HepG2 (cell line): ENCODE results near the gene FAM229B. TPM values are rescaled to one million over a fixed set of nuclear protein-coding genes. Genes with fewer than 3 reads are reported as not detected.

Source experiments
- ATAC-seq: fragments of 200-7000 bp; cut with Tn5 transposase; 3 replicates; pipeline ENCODE4 v1.9.1; 2020; ENCODE audit warnings: mild to moderate bottlenecking, moderate library complexity
- BruUV-seq: library from RNA; stranded (reverse); fragments of 400-500 nt; replicated peaks from 2 replicates; lab custom pipeline; 2021; lab: Mats Ljungman, UMichigan
- CTCF ChIA-PET: fragments of 300-600 bp; formaldehyde crosslinking; extraction: SDS; loops from one replicate; lab custom pipeline; 2021; ENCODE audit warnings: low total read pairs, inconsistent platforms, low intra/inter-chr PET ratio; lab: Yijun Ruan, JAX
- POLR2A ChIA-PET: fragments of 350-600 bp; sonication (Branson Sonifier 250); formaldehyde crosslinking; loops from one replicate; lab custom pipeline; 2020; ENCODE audit warnings: antibody characterized with exemption, inconsistent platforms; lab: Yijun Ruan, JAX
- DNase-seq: peaks from one replicate; pipeline ENCODE4 v3.0.0-alpha.2; 2015; ENCODE audit warnings: low spot score
- FAIRE-seq: peaks from 3 replicates; lab custom pipeline; 2011; peaks lifted over from hg19 to GRCh38; lab: Jason Lieb, UNC
- H2AFZ ChIP-seq: one replicate; pipeline ENCODE4 v1.6.1; 2011; ENCODE audit warnings: low read length, inconsistent platforms
- H3K27ac ChIP-seq: fragments of 300-600 bp; 3 replicates; pipeline ENCODE4 v1.8.0; 2011; ENCODE audit warnings: mixed run types, mild to moderate bottlenecking, mixed read lengths, low read length, inconsistent platforms; ENCODE audit not compliant: insufficient read depth; ENCODE audit errors: extremely low read length
- H3K27me3 ChIP-seq, 2 experiments: fragments of 200-600 bp in 1 of 2; 2 replicates in 1 of 2; 3 replicates in 1 of 2; pipeline versions ENCODE4 v1.6.0 to v1.8.0; 2011; ENCODE audit warnings: low read length in 2 of 2, mild to moderate bottlenecking in 2 of 2, moderate library complexity in 2 of 2, inconsistent platforms in 1 of 2; ENCODE audit not compliant: insufficient read depth in 2 of 2, control insufficient read depth in 1 of 2
- H3K36me3 ChIP-seq, 2 experiments: fragments of 200-600 bp in 1 of 2; replicated peaks in 1 of 2; 2 replicates in 1 of 2; 3 replicates in 1 of 2; pipeline versions ENCODE4 v1.5.1 to v1.8.0; 2011; ENCODE audit warnings: low read length in 2 of 2, inconsistent platforms in 1 of 2; ENCODE audit not compliant: insufficient read depth in 2 of 2, control insufficient read depth in 1 of 2
- H3K4me1 ChIP-seq: 2 replicates; pipeline ENCODE4 v1.5.1; 2012; ENCODE audit warnings: low read length, inconsistent platforms; ENCODE audit not compliant: insufficient read depth
- H3K4me2 ChIP-seq: 2 replicates; pipeline ENCODE4 v1.6.0; 2011; ENCODE audit warnings: low read depth, low read length, inconsistent platforms
- H3K4me3 ChIP-seq, 3 experiments: fragments of 200-600 bp in 1 of 3; sonication (generic), shearing (Covaris generic) in 1 of 3; replicated peaks in 1 of 3; 2 replicates each; pipeline ENCODE4 v1.5.1; 2011 to 2016; ENCODE audit warnings: low read length in 3 of 3, inconsistent platforms in 2 of 3, low read depth in 2 of 3, mild to moderate bottlenecking in 2 of 3, control low read depth in 1 of 3, mixed read lengths in 1 of 3; ENCODE audit not compliant: insufficient read depth in 1 of 3
- H3K79me2 ChIP-seq: one replicate; pipeline ENCODE4 v1.6.1; 2011; ENCODE audit warnings: low read length, inconsistent platforms; ENCODE audit not compliant: insufficient read depth
- H3K9ac ChIP-seq: 2 replicates; pipeline ENCODE4 v1.6.0; 2011; ENCODE audit warnings: mild to moderate bottlenecking, low read depth, low read length, inconsistent platforms; ENCODE audit not compliant: insufficient read depth
- H3K9me3 ChIP-seq: 2 replicates; pipeline ENCODE4 v1.5.1; 2012; ENCODE audit warnings: mild to moderate bottlenecking, low read length
- H4K20me1 ChIP-seq: 2 replicates; pipeline ENCODE4 v1.6.0; 2011; ENCODE audit warnings: inconsistent platforms, mild to moderate bottlenecking, low read length, moderate library complexity; ENCODE audit not compliant: insufficient read depth
- NFYB ChIP-seq: sonication (generic); formaldehyde crosslinking; IDR thresholded peaks from 2 replicates; pipeline ENCODE4 v1.4.0; 2020; ENCODE audit warnings: missing genetic modification reagents
- TGIF2 ChIP-seq: IDR thresholded peaks from 2 replicates; pipeline ENCODE4 v1.6.1; 2016; ENCODE audit warnings: control low read depth, missing compliant biosample characterization
- U2AF1 ChIP-seq: fragments of 200-400 bp; formaldehyde crosslinking; optimal IDR thresholded peaks from 2 replicates; pipeline ENCODE3; 2017; ENCODE audit warnings: mild to moderate bottlenecking, low read depth, low read length
- ZBTB8A ChIP-seq: sonication (generic); formaldehyde crosslinking; IDR thresholded peaks from 2 replicates; pipeline ENCODE4 v1.4.0; 2020; ENCODE audit warnings: mild to moderate bottlenecking, low read depth, missing genetic modification reagents, borderline replicate concordance
- ZNF354B ChIP-seq: sonication (generic); formaldehyde crosslinking; IDR thresholded peaks from 2 replicates; pipeline ENCODE4 v1.8.0; 2022; ENCODE audit warnings: mild to moderate bottlenecking, missing genetic modification reagents
- ZNF441 ChIP-seq: sonication (generic); formaldehyde crosslinking; IDR thresholded peaks from 2 replicates; pipeline ENCODE4 v1.7.0; 2021; ENCODE audit warnings: missing genetic modification reagents, borderline replicate concordance
- ZNF552 ChIP-seq: sonication (generic); formaldehyde crosslinking; IDR thresholded peaks from 2 replicates; pipeline ENCODE4 v1.9.0; 2022; ENCODE audit warnings: missing genetic modification reagents, mild to moderate bottlenecking, borderline replicate concordance
- ZNF577 ChIP-seq: sonication (generic); formaldehyde crosslinking; IDR thresholded peaks from 2 replicates; pipeline ENCODE4 v1.4.0; 2020; ENCODE audit warnings: mild to moderate bottlenecking, low read depth, missing genetic modification reagents, borderline replicate concordance
- ZNF7 ChIP-seq: IDR thresholded peaks from 2 replicates; pipeline ENCODE4 v1.6.1; 2016; ENCODE audit warnings: missing biosample characterization, missing genetic modification reagents
- ZNF883 ChIP-seq: sonication (generic); formaldehyde crosslinking; IDR thresholded peaks from 2 replicates; pipeline ENCODE4 v1.5.1; 2020; ENCODE audit warnings: mild to moderate bottlenecking, missing genetic modification reagents; ENCODE audit errors: not compliant biosample characterization
- WGBS: methylation state at CpG from one replicate; pipeline ENCODE4 v1.1.6; 2017; ENCODE audit warnings: low lambda C conversion rate; 5-methylcytosine and 5-hydroxymethylcytosine counted together
- in situ Hi-C: cut with HindIII; loops from 2 replicates; pipeline ENCODE4 v1.10.0; 2017; ENCODE audit warnings: low pct_unique_long_range_greater_than_20kb; ENCODE audit not compliant: extremely low pct_ligation_motif_present
- intact Hi-C: fragments of 100-400 bp; cut with micrococcal nuclease; formaldehyde crosslinking; loops from one replicate; pipeline ENCODE4 v1.10.0; 2022; ENCODE audit not compliant: unreplicated experiment
- polyA plus RNA-seq, 8 experiments: library from polyadenylated mRNA; depleted of rRNA in 3 of 8; stranded (reverse) in 7 of 8; unstranded in 1 of 8; fragments of >200 nt; fragmentation: Illumina TruSeq in 4 of 8; extraction: Trizol in 4 of 8; gene quantifications; 2 replicates each; pipeline versions ENCODE4 v1.2.1 to v1.2.3, GENCODE V29; 2011 to 2016; ENCODE audit warnings: low read depth in 4 of 8, missing spikeins in 1 of 8, mixed read lengths in 1 of 8; ENCODE audit not compliant: insufficient read depth in 1 of 8
- total RNA-seq, 5 experiments: library from RNA; depleted of rRNA; stranded (reverse); fragments of >200 nt; fragmentation: Illumina TruSeq; extraction: Trizol; gene quantifications; 2 replicates each; pipeline ENCODE4 v1.2.3, GENCODE V29; 2016; ENCODE audit warnings: low read depth in 1 of 5
- TF ChIP-seq, protein P1 (sequence below): sonication (generic); formaldehyde crosslinking; IDR thresholded peaks from 2 replicates; pipeline ENCODE4 v1.8.0; 2022; ENCODE audit warnings: missing genetic modification reagents, mild to moderate bottlenecking, moderate library complexity, borderline replicate concordance
- TF ChIP-seq, protein P2 (sequence below): sonication (generic); formaldehyde crosslinking; IDR thresholded peaks from 2 replicates; pipeline ENCODE4 v1.5.1; 2020; ENCODE audit warnings: missing genetic modification reagents, mild to moderate bottlenecking, borderline replicate concordance
- TF ChIP-seq, protein P3 (sequence below): sonication (generic); formaldehyde crosslinking; IDR thresholded peaks from 2 replicates; pipeline ENCODE4 v1.5.1; 2020; ENCODE audit warnings: missing genetic modification reagents, mild to moderate bottlenecking, borderline replicate concordance

Gene FAM229B
- total and polyA plus RNA-seq, 2 of the 13 experiments (the other 11 are each of a cell fraction or from before 2014, with no cell fraction given), result 11.3 to 19.5 TPM

DNA sequence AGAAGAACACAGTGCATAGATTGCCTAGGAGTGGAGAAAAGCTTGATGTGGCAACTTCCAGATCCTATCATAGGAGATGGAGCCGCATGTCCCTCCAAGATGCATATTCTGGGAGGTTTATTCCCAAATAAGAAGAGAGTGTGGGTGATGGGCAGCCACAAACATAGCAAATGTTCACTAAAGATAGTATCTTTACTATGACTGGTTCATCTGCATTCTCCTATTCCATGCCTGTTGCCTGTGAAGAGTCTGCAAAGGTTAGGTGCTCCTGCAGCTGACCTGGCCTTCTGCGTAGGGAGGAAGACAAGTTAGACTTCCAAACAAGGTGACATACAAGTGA lies 48.0 kb upstream of the FAM229B start:
- CTCF ChIA-PET, result no interaction called here
- no peak overlapping the region for H3K9ac ChIP-seq
- ATAC-seq, result no peak
- TF ChIP-seq, protein P1, sequence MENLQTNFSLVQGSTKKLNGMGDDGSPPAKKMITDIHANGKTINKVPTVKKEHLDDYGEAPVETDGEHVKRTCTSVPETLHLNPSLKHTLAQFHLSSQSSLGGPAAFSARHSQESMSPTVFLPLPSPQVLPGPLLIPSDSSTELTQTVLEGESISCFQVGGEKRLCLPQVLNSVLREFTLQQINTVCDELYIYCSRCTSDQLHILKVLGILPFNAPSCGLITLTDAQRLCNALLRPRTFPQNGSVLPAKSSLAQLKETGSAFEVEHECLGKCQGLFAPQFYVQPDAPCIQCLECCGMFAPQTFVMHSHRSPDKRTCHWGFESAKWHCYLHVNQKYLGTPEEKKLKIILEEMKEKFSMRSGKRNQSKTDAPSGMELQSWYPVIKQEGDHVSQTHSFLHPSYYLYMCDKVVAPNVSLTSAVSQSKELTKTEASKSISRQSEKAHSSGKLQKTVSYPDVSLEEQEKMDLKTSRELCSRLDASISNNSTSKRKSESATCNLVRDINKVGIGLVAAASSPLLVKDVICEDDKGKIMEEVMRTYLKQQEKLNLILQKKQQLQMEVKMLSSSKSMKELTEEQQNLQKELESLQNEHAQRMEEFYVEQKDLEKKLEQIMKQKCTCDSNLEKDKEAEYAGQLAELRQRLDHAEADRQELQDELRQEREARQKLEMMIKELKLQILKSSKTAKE, result no peak
- TF ChIP-seq ZNF7 (no peak), ZBTB8A (CRISPR knock-in tag) (no peak)
- H3K27me3 ChIP-seq, result peaks cover 0 to 3% of the 10 kb centered on the region in 2 experiments; a peak in 3 of 5 replicates
- in situ Hi-C loops, result no loop called here
- H3K36me3 ChIP-seq, result no peaks in the 10 kb centered on the region
- no peak for FAIRE-seq
- H3K27ac ChIP-seq, result no peak overlapping the region
- intact Hi-C loops, result no loop called here
- no peaks in the 10 kb centered on the region for H3K79me2 ChIP-seq
- H3K4me2 ChIP-seq, result no peak overlapping the region
- H3K4me1 ChIP-seq, result peaks cover 4% of the 10 kb centered on the region; the same call in 1 of the 2 replicates
- no peaks in the 10 kb centered on the region for H3K9me3 ChIP-seq
- no peak overlapping the region for H3K4me3 ChIP-seq
- BruUV-seq, result no TSS peak
- DNase-seq, result no peak
- 39% methylated on average over 2 of the region's 2 CpGs for WGBS
- POLR2A ChIA-PET, result no interaction called here
- H4K20me1 ChIP-seq, result no peaks in the 10 kb centered on the region
- no peak overlapping the region for H2AFZ ChIP-seq

DNA sequence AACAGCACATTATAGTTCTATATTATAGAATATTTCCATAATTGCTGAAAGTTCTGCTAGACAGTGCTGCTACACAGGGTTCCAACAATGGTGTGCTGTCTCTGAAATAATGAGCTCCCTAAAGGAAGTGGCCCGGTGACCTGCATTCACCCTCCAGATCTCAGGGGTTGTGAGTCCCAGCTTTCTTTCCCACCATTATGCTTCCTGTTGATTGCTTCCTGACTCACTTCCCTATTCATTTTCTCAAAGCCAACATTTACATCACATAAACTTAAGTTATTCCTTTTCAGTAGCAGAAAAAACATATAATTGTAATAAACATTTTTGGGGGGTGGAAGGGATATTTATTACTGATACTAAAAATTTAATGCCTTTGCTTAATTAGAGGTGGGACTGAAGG lies 46.4 kb upstream of the FAM229B start:
- no peaks in the 10 kb centered on the region for H3K9me3 ChIP-seq
- H3K9ac ChIP-seq, result no peak overlapping the region
- BruUV-seq, result no TSS peak
- H3K4me1 ChIP-seq, result peaks cover 4% of the 10 kb centered on the region; the same call in 1 of the 2 replicates
- peaks cover 0 to 3% of the 10 kb centered on the region in 2 experiments; a peak in 2 of 5 replicates for H3K27me3 ChIP-seq
- H3K4me3 ChIP-seq, result no peak overlapping the region
- no peak overlapping the region for H3K4me2 ChIP-seq
- intact Hi-C loops, result no loop called here
- ATAC-seq (no peak), FAIRE-seq (no peak), DNase-seq (no peak)
- no peaks in the 10 kb centered on the region for H3K36me3 ChIP-seq
- POLR2A ChIA-PET, result no interaction called here
- CTCF ChIA-PET, result interaction anchor here (0.9 kb wide), 1 partner anchor 331 kb away, joined by 3 read pairs; no protein-coding TSS in a partner anchor
- H4K20me1 ChIP-seq, result no peaks in the 10 kb centered on the region
- H3K79me2 ChIP-seq, result no peaks in the 10 kb centered on the region
- WGBS, result 32% methylated on average over 1 of the region's 1 CpG
- H3K27ac ChIP-seq, result no peak overlapping the region
- in situ Hi-C loops, result no loop called here
- no peak overlapping the region for H2AFZ ChIP-seq
- TF ChIP-seq ZNF883 (CRISPR knock-in tag) (no peak), NFYB (CRISPR knock-in tag) (no peak), ZNF354B (CRISPR knock-in tag) (no peak), TGIF2 (no peak), ZNF577 (CRISPR knock-in tag) (no peak), ZNF441 (CRISPR knock-in tag) (no peak), ZNF552 (no peak), U2AF1 (no peak)
- TF ChIP-seq, protein P2, sequence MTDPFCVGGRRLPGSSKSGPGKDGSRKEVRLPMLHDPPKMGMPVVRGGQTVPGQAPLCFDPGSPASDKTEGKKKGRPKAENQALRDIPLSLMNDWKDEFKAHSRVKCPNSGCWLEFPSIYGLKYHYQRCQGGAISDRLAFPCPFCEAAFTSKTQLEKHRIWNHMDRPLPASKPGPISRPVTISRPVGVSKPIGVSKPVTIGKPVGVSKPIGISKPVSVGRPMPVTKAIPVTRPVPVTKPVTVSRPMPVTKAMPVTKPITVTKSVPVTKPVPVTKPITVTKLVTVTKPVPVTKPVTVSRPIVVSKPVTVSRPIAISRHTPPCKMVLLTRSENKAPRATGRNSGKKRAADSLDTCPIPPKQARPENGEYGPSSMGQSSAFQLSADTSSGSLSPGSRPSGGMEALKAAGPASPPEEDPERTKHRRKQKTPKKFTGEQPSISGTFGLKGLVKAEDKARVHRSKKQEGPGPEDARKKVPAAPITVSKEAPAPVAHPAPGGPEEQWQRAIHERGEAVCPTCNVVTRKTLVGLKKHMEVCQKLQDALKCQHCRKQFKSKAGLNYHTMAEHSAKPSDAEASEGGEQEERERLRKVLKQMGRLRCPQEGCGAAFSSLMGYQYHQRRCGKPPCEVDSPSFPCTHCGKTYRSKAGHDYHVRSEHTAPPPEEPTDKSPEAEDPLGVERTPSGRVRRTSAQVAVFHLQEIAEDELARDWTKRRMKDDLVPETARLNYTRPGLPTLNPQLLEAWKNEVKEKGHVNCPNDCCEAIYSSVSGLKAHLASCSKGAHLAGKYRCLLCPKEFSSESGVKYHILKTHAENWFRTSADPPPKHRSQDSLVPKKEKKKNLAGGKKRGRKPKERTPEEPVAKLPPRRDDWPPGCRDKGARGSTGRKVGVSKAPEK (CRISPR knock-in tag), result no peak
- TF ChIP-seq, protein P3, sequence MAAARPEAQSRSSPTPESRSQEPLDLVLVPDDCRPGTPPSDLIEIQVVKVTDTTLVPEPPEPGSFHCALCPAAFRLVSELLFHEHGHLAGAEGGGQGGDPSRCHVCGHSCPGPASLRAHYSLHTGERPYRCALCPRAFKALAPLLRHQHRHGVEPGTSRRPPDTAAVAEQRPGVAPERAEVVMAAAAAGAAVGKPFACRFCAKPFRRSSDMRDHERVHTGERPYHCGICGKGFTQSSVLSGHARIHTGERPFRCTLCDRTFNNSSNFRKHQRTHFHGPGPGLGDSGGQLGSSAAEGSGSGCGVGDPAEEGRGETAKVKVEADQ (CRISPR knock-in tag), result no peak
